Testis (tissue), 2 donors: ENCODE measurements around the gene PCNT.

ENCODE experiments used
- POLR2A ChIP-seq: fragments of 450-650 bp; IDR thresholded peaks from one replicate; pipeline ENCODE4 v1.6.1; 2017; ENCODE audit warnings: antibody characterized with exemption, mild to moderate bottlenecking, moderate library complexity
- TF ChIP-seq, protein P1 (sequence below), 3 experiments: fragments of 450-650 bp in 2 of 3; fragments of 200-600 bp in 1 of 3; sonication (generic) in 1 of 3; IDR thresholded peaks; one replicate each; pipeline ENCODE4 v1.5.1; 2016 to 2019; ENCODE audit warnings: antibody characterized with exemption in 3 of 3, mild to moderate bottlenecking in 2 of 3, moderate library complexity in 1 of 3

DNA sequence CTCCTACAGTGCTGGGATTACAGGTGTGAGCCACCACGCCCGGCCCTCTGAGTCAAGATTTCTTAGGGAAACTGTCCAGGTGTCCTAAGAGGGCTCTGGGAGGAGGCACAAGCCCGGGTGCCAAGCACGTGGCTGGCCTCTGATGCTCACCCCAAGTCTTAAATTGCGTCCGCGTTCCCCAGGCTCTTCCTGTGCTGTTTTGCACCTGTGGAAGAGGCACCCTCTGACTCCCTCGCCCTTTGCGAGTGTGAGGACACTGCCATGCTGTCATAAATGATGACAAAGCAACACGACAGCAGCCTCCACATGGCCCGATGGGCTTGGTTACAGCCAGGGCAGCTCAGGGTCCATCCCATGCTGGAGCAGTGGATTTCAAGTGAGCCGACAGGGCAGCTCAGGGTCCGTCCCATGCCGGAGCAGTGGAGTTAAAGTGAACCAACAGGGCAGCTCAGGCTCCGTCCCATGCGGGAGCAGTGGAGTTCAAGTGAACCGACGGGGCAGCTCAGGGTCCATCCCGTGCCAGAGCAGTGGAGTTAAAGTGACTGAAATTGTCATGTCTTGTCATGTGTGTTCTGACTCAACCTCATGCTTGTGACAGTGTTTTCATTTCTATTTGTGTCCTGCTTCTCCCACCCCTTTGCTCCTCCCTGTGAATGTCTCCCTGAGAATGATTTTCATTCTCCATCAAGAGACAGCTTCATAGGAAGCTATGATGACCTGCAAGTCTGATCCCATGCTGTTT is 33.9 kb downstream of the PCNT start:
- TF ChIP-seq, protein P1, sequence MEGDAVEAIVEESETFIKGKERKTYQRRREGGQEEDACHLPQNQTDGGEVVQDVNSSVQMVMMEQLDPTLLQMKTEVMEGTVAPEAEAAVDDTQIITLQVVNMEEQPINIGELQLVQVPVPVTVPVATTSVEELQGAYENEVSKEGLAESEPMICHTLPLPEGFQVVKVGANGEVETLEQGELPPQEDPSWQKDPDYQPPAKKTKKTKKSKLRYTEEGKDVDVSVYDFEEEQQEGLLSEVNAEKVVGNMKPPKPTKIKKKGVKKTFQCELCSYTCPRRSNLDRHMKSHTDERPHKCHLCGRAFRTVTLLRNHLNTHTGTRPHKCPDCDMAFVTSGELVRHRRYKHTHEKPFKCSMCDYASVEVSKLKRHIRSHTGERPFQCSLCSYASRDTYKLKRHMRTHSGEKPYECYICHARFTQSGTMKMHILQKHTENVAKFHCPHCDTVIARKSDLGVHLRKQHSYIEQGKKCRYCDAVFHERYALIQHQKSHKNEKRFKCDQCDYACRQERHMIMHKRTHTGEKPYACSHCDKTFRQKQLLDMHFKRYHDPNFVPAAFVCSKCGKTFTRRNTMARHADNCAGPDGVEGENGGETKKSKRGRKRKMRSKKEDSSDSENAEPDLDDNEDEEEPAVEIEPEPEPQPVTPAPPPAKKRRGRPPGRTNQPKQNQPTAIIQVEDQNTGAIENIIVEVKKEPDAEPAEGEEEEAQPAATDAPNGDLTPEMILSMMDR (IDR thresholded peaks at IDR 0.05), result no peak
- no peak for TF ChIP-seq POLR2A
